GM21528 (cell line): ENCODE data around the gene FA2H.
"Not testable (repeated sequence)": the region's sequence is repeated elsewhere in the genome, so short reads cannot be mapped to it uniquely, and the experiment has no call there.

Experiments
- ATAC-seq: cut with Tn5 transposase; IDR thresholded peaks from one replicate; pipeline ENCODE4 v1.9.1; 2021; ENCODE audit warnings: mild to moderate bottlenecking, moderate library complexity; ENCODE audit not compliant: unreplicated experiment, low FRiP score

FA2H gene, protein sequence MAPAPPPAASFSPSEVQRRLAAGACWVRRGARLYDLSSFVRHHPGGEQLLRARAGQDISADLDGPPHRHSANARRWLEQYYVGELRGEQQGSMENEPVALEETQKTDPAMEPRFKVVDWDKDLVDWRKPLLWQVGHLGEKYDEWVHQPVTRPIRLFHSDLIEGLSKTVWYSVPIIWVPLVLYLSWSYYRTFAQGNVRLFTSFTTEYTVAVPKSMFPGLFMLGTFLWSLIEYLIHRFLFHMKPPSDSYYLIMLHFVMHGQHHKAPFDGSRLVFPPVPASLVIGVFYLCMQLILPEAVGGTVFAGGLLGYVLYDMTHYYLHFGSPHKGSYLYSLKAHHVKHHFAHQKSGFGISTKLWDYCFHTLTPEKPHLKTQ

DNA sequence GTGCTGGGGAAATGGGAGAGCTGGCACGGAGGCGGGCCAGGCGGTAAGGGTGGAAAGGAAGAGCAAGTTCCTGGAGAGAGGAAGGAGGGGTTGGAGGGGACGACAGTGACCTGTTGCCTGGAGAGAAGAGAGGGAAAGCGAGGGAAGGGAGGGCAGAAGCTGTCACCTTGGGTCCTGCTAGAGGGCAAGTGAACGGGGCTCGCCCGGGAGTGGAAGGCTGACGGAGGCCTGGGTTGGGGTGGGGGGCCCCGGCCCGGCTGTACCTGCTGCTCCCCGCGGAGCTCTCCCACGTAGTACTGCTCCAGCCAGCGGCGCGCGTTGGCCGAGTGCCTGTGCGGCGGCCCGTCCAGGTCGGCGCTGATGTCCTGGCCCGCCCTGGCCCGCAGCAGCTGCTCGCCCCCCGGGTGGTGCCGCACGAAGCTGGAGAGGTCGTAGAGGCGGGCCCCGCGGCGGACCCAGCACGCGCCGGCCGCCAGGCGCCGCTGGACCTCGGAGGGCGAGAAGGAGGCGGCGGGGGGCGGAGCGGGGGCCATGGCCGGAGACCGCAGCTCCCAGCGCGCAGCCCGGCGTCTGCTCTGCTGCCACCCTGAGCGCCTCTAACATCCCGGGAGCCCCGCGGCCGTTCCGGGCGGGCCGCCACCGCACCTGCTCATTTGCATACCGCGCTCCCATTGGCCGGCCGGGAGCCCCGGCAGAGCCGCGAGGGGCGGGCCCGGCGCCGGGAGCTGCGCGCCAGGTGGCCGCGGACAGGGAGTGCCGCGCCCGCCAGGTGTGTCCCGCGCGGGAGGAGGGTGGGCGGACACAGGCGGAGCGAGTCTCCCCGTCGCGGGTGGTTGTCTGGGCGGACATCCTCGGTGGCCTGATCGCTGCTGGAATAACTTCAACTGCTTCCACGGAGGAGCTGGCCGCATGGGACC is at the start of gene FA2H:
FA2H (minus strand) TSS at position 598 of the 917 bp plus-strand sequence; CDS start at position 533, 65 bp downstream.
- ATAC-seq = peak; percentile 87

DNA sequence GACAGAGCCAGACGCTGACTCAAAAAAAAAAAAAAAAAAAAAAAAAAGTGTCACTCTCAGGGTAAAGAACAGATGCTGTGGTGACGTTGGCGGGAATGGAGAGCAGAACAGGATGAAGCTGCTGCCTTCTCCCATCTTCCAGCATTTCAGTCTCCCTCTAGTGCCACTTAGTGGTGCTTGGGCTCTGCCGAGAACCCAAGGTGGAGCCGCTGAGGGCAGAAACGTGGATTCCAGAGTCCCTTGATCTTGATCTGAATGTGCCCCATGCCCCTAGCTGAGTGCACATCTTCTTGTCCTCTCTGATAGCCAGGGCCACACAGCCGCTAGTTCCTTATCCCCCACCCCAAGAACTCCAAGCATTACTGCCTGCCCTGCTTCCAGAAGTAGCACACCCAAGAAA is 43.2 kb upstream of the FA2H start:
- no peak for ATAC-seq

DNA sequence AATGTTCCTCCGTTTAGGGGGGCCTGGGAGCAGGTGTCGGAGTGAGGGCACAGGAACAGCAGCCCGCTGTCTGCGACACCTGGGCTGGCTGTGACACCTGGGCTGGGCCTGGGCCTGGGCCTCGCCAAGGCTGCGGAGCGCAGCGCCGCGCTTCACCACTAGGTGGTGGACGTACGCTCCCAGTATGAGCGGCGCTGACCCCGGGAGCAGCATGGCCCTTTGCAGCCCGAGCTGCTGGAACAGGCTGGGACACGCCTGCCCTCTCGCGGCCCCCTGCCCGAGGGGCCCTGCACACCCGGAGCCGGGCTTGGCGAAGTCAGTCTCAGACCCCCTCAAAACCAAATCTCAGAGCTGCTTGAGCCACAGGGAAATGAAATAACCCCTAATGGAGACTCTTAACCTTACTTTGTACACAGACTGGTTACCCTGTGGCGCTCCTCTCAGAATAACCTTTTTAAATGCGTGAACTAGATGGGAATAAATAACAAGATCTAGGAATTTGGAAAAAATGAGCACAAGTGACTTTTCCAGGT is 38.6 kb upstream of the FA2H start:
- ATAC-seq = peak; percentile 97

DNA sequence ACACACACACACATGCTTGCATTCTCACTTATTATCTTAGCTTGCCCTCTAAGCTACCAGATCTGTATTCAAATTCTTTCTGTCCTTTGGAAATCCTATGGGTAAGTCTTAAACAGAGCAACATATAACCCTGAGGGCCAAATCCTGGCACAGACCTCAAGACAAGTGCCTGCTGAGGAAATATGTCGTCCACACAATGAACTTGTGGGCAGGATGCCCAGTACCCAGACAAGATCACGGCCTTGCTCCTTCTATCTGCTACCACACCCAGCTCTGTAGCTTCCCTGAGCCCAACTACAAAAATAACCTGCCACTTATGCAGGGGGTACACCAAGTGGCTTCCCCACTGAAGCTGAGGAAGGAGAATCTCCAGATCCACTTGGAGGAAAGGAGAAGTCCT is 37.3 kb upstream of the FA2H start:
- ATAC-seq = no peak

DNA sequence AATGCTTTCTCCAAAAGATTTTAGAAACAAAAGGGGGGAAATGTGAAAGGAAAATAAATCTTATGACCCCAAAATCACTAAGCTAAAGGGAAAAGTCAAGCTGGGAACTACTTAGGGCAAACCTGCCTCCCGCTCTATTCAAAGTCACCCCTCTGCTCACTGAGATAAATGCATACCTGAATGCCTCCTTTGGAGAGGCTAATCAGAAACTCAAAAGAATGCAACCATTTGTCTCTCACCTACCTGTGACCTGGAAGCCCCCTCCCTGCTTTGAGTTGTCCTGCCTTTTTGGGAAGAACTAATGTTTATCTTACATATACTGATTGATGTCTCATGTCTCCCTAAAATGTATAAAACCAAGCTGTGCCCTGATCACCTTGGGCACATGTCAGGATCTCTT is 36.6 kb upstream of the FA2H start:
- not testable (repeated sequence) for ATAC-seq

DNA sequence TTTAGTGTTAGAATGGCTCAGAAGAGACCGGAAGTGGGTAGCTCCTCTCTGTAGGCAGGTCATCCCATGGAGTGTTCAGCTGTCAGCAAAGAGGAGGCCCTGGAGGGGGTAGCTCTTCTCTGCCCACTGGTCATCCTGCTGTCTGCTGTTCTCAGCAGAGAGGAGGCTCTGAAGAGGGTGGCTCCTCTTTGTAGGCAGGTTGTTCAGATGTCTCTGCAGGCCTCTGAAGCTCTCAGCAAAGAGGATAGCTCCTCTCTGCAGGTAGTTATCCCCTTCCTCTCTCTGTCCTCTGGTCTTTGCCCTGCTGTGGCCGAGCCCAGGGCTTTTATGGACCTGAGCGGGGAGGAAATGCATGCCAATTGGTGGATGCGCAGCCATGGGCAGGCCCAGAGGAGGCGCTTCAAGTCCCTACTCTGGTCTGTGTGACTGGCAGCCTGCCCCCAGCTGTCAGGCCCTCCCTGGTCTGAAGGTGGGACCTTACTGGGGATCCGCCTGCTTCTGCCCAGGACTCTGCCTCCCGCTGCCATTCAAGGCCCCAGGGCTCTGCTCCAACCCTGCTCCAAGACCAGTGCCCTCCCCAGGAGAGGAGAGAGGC is 32.5 kb upstream of the FA2H start:
- ATAC-seq = no peak

DNA sequence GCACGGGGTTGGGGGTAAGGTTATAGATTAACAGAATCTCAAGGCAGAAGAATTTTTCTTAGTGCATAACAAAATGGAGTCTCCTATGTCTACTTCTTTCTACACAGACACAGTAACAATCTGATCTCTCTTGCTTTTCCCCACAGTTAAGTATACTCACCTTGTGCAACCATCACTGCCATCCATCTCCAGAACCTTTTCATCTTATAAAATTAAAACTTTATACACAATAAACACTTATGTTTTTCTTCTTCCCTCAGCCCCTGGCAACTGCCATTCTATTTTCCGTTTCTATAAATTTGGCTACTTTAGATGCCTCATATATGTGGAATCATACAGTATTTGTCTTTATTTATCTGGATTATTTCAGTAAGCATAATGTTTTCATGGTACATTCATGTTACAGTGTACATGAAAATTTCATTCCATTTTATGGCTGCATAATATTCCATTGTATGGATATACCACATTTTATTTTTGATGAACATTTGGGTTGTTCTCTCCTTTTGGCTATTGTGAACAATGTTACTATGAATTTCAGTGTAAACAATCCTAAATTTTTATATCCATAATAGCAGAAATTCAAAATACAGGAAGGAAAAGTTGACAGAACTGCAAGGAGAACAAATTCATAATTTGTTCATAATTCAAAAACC is 25.7 kb upstream of the FA2H start:
- ATAC-seq = no peak

DNA sequence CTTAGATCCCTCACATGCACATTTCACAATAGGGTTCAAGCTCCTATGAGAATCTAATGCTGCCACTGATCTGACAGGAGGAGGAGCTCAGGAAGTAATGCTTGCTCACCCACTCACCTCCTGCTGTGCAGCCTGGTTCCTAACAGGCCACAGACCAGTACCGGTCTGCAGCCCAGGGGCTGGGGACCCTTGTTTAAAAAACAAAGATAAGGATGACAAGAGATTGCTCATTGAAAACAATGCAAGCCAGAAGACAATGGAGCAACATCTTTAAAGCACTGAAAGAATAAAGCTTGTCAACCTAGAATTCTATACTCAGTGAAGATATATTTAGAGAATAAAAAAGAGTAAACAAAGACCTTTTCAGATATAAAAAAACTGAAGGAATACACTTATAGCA is 22.8 kb upstream of the FA2H start:
- ATAC-seq = no peak

DNA sequence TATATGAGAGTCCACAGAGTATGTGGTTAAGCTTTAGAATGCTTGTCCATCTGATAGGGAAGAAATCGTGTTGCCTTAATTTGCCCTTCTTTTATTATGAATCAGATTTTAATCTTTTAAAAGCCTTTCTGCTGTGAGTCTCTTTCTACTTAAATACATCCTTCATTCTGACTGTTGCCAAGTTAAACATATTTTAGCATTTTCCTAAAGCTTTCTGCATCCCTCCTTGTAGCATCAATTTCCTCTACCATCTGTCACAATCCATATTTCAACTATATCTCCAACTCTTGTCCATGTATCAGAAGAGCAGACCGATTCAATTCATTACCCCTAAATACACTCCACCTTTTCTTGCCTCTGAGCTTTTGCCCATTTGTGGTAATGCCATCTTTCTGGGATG is 20.5 kb upstream of the FA2H start:
- no peak for ATAC-seq

DNA sequence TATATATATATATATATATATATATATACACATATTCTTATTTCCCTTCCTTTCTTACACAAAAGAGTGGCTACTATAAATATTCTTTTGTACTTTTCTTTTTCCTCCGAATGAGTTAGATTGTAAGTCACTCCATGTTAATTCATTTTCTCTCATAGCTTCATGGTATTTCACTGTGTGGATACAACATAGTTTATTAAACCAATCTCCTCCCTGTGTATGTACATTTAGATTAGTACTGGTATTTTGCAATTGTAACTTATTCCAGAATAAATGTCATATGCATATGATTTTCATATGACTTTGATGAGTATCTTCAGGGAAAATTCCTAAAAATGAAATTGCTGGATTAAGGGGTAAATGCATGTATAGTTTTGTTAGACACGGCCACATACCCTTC is 20.0 kb upstream of the FA2H start:
- ATAC-seq = no peak

DNA sequence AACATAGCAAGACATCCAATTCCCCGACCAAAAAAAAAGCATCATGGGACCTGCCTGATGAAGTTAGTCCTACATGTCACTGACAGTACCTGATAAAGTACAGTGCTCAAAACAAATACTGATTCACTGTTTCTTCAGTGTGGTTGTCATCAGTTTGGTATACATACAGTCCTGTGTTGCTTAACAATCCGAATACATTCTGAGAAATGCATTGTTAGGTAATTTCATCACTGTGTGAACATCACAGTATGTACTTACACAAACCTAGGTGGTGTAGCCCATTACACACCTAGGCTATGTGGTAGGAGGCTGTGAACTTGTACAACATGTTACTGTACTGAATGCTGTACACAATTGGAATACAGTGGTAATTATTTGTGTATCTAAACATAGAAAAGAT is 19.0 kb upstream of the FA2H start:
- no peak for ATAC-seq

DNA sequence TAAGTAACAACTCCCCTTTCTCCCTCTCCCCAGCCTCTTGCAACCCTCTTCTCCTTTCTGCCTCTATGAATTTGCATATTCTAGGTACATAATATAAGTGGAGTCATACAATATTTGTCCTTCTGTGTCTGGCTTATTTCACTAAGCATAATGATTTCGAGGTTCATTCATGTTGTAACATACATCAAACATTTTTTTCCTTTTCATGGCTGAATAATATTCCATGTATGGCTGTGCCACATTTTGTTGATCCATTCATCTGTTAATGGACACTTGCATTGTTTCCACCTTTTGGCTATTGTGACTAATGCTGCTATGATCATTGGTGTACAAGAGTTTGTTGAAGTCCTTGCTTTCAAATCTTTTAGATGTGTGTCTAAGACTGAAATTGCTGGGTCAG is 17.6 kb upstream of the FA2H start:
- ATAC-seq = no peak

DNA sequence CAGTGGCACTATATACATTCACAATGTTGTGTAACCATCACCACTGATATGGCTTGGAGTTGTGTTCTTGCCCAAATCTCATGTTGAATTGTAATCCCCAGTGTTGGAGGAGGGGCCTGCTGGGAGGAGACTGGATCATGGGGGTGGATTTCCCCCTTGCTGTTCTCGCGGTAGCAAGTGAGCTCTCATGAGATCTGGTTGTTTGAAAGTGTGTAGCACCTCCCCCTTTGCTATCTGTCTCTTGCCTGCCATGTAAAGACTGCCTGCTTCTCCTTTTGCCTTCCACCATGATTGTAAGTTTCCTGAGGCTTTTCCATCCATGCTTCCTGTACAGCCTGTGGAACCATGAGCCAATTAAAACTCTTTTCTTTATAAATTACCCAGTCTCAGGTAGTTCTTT is 17.1 kb upstream of the FA2H start:
- ATAC-seq = not testable (repeated sequence)

DNA sequence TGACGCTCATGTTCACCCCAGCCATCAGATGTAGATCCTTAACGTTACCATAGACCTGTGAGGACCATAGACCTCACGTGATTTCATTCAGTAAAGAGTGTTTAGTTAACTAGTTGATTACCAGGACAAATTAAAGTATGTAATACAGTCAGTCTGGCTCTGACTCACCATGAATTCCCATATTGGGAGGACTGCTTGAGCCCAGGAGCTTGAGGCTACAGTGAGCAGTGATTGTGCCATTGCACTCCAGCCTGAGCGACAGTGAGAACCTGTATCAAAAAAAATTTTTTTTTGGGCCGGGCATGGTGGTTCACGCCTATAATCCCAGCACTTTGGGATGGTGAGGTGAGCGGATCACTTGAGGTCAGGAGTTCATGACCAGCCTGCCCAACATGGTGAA is 13.5 kb upstream of the FA2H start:
- no peak for ATAC-seq

DNA sequence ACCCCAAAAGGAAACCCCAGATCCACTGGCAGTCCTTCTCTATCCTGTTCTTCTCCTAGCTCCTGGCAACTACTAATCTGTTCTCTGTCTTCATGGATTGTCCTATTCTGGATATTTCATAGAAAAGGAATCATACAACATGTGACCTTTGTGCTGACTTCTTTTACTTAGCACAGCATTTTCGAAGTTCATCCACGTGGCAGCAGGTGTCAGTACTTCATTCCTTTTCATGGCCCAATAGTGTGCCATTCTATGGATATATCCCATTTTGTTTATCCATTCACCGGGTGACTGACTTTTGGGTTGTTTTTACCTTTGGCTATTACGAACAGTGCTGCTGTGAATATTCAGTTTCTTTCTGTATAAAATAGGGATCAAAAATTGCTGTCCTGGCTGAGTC is 10.4 kb upstream of the FA2H start:
- no peak for ATAC-seq

DNA sequence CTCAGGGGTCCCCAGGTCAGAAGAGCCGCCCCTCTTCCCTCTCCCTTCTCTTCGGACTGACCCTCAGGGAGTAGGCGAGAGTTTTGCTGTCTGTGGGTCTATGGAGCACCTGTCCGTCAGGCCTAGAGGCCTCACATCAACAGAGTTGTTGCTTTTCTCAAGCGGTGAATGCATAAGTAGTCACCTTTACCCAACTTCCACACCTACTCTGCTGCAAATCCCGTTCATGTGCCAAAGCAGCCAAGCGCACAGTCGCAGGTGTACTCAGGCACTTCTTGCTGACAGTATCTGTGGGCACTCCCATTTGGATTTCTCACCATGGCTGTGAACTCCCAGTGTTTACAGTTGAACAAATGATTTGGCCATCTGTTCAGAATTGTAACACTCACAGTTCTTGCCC is 4.0 kb upstream of the FA2H start:
- no peak for ATAC-seq

DNA sequence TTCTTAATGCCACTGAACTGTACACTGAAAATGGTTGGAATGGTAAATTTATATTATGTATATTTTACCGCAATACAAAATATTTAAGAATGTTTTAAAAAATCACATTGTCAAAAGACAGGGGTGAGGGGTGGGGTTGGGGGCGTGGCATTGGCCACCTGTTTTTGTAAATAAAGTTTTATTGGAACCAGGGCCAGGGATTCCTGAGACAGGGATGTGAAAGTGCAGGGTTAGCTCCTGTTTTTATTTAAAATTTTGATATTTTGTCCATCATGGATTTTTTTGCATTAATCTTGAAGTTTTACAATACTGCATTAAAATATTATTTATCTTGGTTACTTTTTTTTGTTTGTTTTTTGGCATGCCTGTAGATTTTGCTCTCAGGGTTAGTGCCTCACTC is 2.3 kb upstream of the FA2H start:
- ATAC-seq = no peak

DNA sequence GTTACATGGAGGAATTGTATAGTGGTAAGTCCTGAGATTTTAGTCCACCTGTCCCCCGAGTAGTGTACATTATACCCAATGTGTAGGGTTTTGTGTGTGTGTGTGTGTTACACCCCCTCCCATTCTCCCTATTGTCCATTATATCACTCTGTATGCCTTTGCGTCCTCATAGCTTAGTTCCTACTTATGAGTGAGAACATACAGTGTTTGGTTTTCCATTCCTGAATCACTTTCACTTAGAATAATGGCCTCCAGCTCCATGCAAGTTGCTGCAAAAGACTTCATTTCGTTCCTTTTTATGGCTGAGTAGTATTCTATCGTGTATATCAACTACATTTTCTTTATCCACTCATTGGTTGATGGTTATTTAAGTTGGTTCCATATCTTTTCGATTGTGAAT is 635 bp upstream of the FA2H start:
- no peak for ATAC-seq

DNA sequence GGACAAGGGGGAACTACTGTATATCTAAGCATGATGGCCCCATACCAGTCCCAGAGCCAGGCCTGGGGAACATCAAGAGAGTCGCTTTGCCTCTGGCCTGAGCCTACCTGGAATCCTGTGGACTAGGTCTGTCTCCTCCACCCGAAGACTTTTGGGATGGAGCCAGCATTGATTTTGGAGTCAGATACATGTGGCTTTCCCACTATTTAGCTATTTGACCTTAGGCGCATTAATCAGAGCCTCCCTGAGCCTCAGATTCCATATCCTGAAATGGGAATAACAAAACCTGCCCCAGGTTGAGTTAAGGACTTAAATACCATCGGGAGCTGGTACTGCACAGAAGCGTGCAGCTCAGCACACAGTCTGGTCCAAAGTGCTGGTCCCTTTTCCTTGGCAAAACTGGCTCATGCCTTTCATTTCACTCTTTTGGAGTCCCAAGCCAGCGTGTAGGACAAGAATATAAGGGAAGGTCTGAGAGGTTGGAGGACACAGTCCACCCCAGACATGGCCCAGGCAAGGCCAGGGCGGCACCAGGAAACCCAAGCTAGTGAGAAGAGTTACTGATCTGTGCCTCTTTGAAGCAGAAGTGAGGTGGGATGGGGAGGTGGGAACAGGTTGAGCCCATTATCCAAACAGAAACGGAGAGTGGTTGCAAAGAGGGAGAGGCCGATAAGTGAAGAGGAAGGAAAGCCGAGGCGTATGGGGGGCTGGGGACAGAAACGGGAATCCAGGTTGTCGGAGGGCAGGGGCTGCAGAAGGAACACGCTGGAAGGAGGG is 986 bp downstream of the FA2H start:
- no peak for ATAC-seq
